ENCODE results near the gene TMEM106B.
"Not testable (repeated sequence)": the region's sequence is repeated elsewhere in the genome, so short reads cannot be mapped to it uniquely, and the experiment has no call there.

DNA sequence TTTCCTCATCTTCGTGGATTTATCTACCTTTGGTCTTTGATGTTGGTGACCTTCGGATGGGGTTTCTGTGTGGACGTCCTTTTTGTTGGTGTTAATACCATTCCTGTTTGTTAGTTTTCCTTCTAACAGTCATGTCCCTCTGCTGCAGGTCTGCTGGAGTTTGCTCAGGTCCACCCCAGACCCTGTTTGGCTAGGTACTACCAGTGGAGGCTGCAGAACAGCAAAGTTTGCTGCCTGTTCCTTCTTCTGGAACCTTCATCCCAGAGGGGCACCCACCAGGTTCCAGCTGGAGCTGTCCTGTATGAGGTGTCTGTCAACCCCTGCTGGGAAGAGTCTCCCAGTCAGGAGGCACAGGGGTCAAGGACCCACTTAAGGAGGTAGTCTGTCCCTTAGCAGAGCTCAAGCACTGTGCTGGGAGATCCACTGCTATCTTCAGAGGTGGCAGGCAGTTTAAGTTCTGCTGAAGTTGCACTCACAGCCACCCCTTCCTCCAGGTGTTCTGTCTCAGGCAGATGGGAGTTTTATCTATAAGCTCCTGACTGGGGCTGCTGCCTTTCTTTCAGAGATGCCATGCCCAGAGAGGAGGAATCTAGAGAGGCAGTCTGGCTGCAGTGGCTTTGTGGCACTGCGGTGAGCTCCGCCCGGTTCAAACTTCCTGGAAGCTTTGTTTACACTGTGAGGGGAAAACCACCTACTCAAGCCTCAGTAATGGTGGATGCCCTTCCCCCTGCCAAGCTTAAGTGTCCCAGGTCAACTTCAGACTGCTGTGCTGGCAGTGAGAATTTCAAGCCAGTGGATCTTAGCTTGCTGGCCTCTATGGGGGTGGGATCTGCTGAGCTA is 40.9 kb upstream of the TMEM106B start:
- TF ChIP-seq, protein P1, sequence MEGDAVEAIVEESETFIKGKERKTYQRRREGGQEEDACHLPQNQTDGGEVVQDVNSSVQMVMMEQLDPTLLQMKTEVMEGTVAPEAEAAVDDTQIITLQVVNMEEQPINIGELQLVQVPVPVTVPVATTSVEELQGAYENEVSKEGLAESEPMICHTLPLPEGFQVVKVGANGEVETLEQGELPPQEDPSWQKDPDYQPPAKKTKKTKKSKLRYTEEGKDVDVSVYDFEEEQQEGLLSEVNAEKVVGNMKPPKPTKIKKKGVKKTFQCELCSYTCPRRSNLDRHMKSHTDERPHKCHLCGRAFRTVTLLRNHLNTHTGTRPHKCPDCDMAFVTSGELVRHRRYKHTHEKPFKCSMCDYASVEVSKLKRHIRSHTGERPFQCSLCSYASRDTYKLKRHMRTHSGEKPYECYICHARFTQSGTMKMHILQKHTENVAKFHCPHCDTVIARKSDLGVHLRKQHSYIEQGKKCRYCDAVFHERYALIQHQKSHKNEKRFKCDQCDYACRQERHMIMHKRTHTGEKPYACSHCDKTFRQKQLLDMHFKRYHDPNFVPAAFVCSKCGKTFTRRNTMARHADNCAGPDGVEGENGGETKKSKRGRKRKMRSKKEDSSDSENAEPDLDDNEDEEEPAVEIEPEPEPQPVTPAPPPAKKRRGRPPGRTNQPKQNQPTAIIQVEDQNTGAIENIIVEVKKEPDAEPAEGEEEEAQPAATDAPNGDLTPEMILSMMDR (conservative IDR thresholded peaks at IDR 0.05), result not testable (repeated sequence)
- not testable (repeated sequence) for TF ChIP-seq EZH2 (IDR thresholded peaks at IDR 0.05; ENCODE audit: low read depth)

All from PC-9 (cell line).